H1 (cell line): ENCODE results near the gene DDX1. TPM values are rescaled to one million over a fixed set of nuclear protein-coding genes. Genes with fewer than 3 reads are reported as not detected.

Source experiments
- CTCF ChIA-PET: fragments of 300-600 bp; sonication (Branson Sonifier 250); formaldehyde crosslinking; loops from one replicate; lab custom pipeline; 2021; ENCODE audit not compliant: partially characterized antibody; lab: Charles Lee
- POLR2A ChIA-PET: fragments of 300-600 bp; sonication (Branson Sonifier 250); formaldehyde crosslinking; loops from one replicate; lab custom pipeline; 2021; ENCODE audit warnings: inconsistent platforms; ENCODE audit not compliant: partially characterized antibody; lab: Charles Lee
- DNase-seq, 2 experiments: peaks; one replicate each; pipeline versions ENCODE4 v3.0.0 to v3.0.0-alpha.2; 2010 to 2022; ENCODE audit warnings: low spot score in 2 of 2, low read depth in 1 of 2, mixed read lengths in 1 of 2
- FAIRE-seq: peaks from 2 replicates; lab custom pipeline; 2011; peaks lifted over from hg19 to GRCh38; lab: Jason Lieb, UNC
- H2AFZ ChIP-seq: 2 replicates; pipeline ENCODE4 v1.8.1; 2012; ENCODE audit warnings: low read length, inconsistent platforms
- H2AK5ac ChIP-seq: 2 replicates; pipeline ENCODE4 v1.6.1; 2013; ENCODE audit warnings: low read depth, low read length
- H2BK120ac ChIP-seq: replicated peaks from 2 replicates; pipeline ENCODE3; 2013; ENCODE audit warnings: low read depth, low read length, inconsistent platforms
- H2BK12ac ChIP-seq: 2 replicates; pipeline ENCODE4 v1.6.1; 2013; ENCODE audit warnings: low read depth, low read length
- H2BK15ac ChIP-seq: 2 replicates; pipeline ENCODE4 v1.6.1; 2013; ENCODE audit warnings: low read length
- H2BK20ac ChIP-seq: 2 replicates; pipeline ENCODE4 v1.6.1; 2013; ENCODE audit warnings: low read length
- H2BK5ac ChIP-seq: 2 replicates; pipeline ENCODE4 v1.6.1; 2013; ENCODE audit warnings: low read depth, low read length
- H3K14ac ChIP-seq: 2 replicates; pipeline ENCODE4 v1.6.1; 2013; ENCODE audit warnings: inconsistent platforms; ENCODE audit not compliant: insufficient read length
- H3K18ac ChIP-seq: 2 replicates; pipeline ENCODE4 v1.6.1; 2013; ENCODE audit warnings: low read length; ENCODE audit errors: extremely low read depth
- H3K23ac ChIP-seq: 2 replicates; pipeline ENCODE4 v1.6.1; 2013; ENCODE audit warnings: inconsistent platforms; ENCODE audit not compliant: insufficient read length
- H3K23me2 ChIP-seq: 2 replicates; pipeline ENCODE4 v1.6.1; 2013; ENCODE audit warnings: low read depth, low read length
- H3K27ac ChIP-seq: 2 replicates; pipeline ENCODE4 v1.6.1; 2011; ENCODE audit warnings: low read depth, low read length, inconsistent platforms
- H3K27me3 ChIP-seq, 4 experiments: replicated peaks in 1 of 4; 1 replicate in 1 of 4; 2 replicates in 3 of 4; pipeline versions ENCODE4 v1.6.1 to v1.8.1; 2011 to 2013; ENCODE audit warnings: low read length in 3 of 4, mild to moderate bottlenecking in 3 of 4, inconsistent platforms in 2 of 4, mixed read lengths in 2 of 4, moderate library complexity in 1 of 4; ENCODE audit not compliant: control insufficient read depth in 3 of 4, insufficient read depth in 3 of 4; ENCODE audit errors: extremely low read depth in 1 of 4
- H3K36me3 ChIP-seq, 4 experiments: 2 replicates each; pipeline versions ENCODE4 v1.6.1 to v1.8.1; 2011 to 2013; ENCODE audit warnings: mild to moderate bottlenecking in 4 of 4, low read length in 3 of 4, moderate library complexity in 2 of 4, control low read depth in 1 of 4, inconsistent platforms in 1 of 4; ENCODE audit not compliant: insufficient read depth in 4 of 4, control insufficient read depth in 2 of 4
- H3K4ac ChIP-seq: replicated peaks from 2 replicates; pipeline ENCODE3; 2013; ENCODE audit warnings: low read length, low read depth, mixed read lengths, inconsistent platforms; ENCODE audit not compliant: insufficient read length
- H3K4me1 ChIP-seq, 4 experiments: replicated peaks in 1 of 4; 1 replicate in 1 of 4; 2 replicates in 3 of 4; pipeline versions ENCODE4 v1.6.1 to v1.8.1; 2011 to 2013; ENCODE audit warnings: low read length in 3 of 4, inconsistent platforms in 2 of 4, mixed read lengths in 1 of 4; ENCODE audit not compliant: insufficient read depth in 4 of 4, control insufficient read depth in 3 of 4
- H3K4me2 ChIP-seq, 2 experiments: 2 replicates each; pipeline versions ENCODE4 v1.6.1 to v1.8.1; 2011 to 2013; ENCODE audit warnings: low read depth in 2 of 2, low read length in 2 of 2, control low read depth in 1 of 2, inconsistent platforms in 1 of 2, mild to moderate bottlenecking in 1 of 2; ENCODE audit not compliant: insufficient read depth in 1 of 2
- H3K4me3 ChIP-seq, 4 experiments: fragments of 200-600, 300-600 bp in 1 of 4; sonication (generic), shearing (Covaris generic), sonication (Bioruptor Twin) in 1 of 4; 2 replicates each; pipeline versions ENCODE4 v1.5.1 to v1.8.1; 2011 to 2016; ENCODE audit warnings: low read length in 4 of 4, low read depth in 3 of 4, control low read depth in 2 of 4, inconsistent platforms in 2 of 4, mild to moderate bottlenecking in 2 of 4, mixed read lengths in 1 of 4, moderate library complexity in 1 of 4; ENCODE audit not compliant: insufficient read depth in 2 of 4; ENCODE audit errors: extremely low read depth in 1 of 4
- H3K56ac ChIP-seq: replicated peaks from 2 replicates; pipeline ENCODE3; 2013; ENCODE audit warnings: low read depth, mild to moderate bottlenecking, mixed read lengths, low read length, inconsistent platforms; ENCODE audit not compliant: insufficient read length
- H3K79me1 ChIP-seq: 2 replicates; pipeline ENCODE4 v1.6.1; 2013; ENCODE audit warnings: low read depth, low read length, control low read depth
- H3K79me2 ChIP-seq, 2 experiments: 2 replicates each; pipeline versions ENCODE4 v1.6.1 to v1.8.1; 2012 to 2013; ENCODE audit warnings: low read length in 2 of 2, mild to moderate bottlenecking in 2 of 2, inconsistent platforms in 1 of 2; ENCODE audit not compliant: insufficient read depth in 2 of 2, control insufficient read depth in 1 of 2
- H3K9ac ChIP-seq, 4 experiments: replicated peaks in 1 of 4; 1 replicate in 1 of 4; 2 replicates in 3 of 4; pipeline versions ENCODE4 v1.6.1 to v1.8.1; 2011 to 2013; ENCODE audit warnings: low read depth in 3 of 4, low read length in 3 of 4, control low read depth in 2 of 4, mild to moderate bottlenecking in 2 of 4, moderate library complexity in 2 of 4, inconsistent platforms in 1 of 4; ENCODE audit errors: extremely low read depth in 1 of 4
- H3K9me3 ChIP-seq, 2 experiments: 2 replicates each; pipeline versions ENCODE4 v1.6.1 to v1.8.1; 2012 to 2013; ENCODE audit warnings: mild to moderate bottlenecking in 2 of 2, moderate library complexity in 2 of 2, control low read depth in 1 of 2, inconsistent platforms in 1 of 2, low read depth in 1 of 2, low read length in 1 of 2, mixed read lengths in 1 of 2; ENCODE audit not compliant: insufficient read depth in 2 of 2
- H4K20me1 ChIP-seq, 2 experiments: replicated peaks in 1 of 2; 2 replicates each; pipeline versions ENCODE3 to v1.8.1; 2011 to 2013; ENCODE audit warnings: inconsistent platforms in 2 of 2, low read length in 2 of 2, mild to moderate bottlenecking in 1 of 2; ENCODE audit not compliant: insufficient read depth in 2 of 2, control insufficient read depth in 1 of 2
- H4K5ac ChIP-seq: 2 replicates; pipeline ENCODE4 v1.6.1; 2013; ENCODE audit warnings: low read length, low read depth, mixed read lengths, inconsistent platforms; ENCODE audit not compliant: insufficient read length
- H4K8ac ChIP-seq: 2 replicates; pipeline ENCODE4 v1.8.0; 2013; ENCODE audit warnings: mild to moderate bottlenecking, moderate library complexity, low read length, inconsistent platforms; ENCODE audit not compliant: insufficient read depth; ENCODE audit errors: extremely low read depth
- H4K91ac ChIP-seq: replicated peaks from 2 replicates; pipeline ENCODE3; 2013; ENCODE audit warnings: low read length, mixed read lengths, inconsistent platforms; ENCODE audit not compliant: insufficient read length
- ASH2L ChIP-seq: fragments of 200-600, 300-600 bp; sonication (generic); IDR thresholded peaks from one replicate; pipeline ENCODE4 v1.7.1; 2017; ENCODE audit warnings: low read length
- MAX ChIP-seq: IDR thresholded peaks from 2 replicates; pipeline ENCODE4 v1.6.1; 2012; ENCODE audit warnings: inconsistent platforms
- WGBS, 2 experiments: shearing (Covaris generic) in 1 of 2; methylation state at CpG; one replicate each; pipeline versions ENCODE4 v1.1.6 to v1.1.7; 2013 to 2015; ENCODE audit warnings: low lambda C conversion rate in 2 of 2, mixed read lengths in 2 of 2, inconsistent platforms in 1 of 2, low coverage in 1 of 2, missing lambda C conversion rate in 1 of 2; ENCODE audit not compliant: insufficient replicate concordance in 2 of 2, insufficient coverage in 1 of 2, insufficient read length in 1 of 2; ENCODE audit errors: extremely low coverage in 1 of 2, missing lambda C conversion rate in 1 of 2; 5-methylcytosine and 5-hydroxymethylcytosine counted together
- polyA plus RNA-seq, 7 experiments: library from polyadenylated mRNA; depleted of rRNA in 3 of 7; stranded (reverse) in 5 of 7; unstranded in 2 of 7; fragments of >200 nt in 5 of 7; fragments of 200-250 nt in 2 of 7; gene quantifications; 1 replicate in 5 of 7; 2 replicates in 1 of 7; 4 replicates in 1 of 7; pipeline versions ENCODE4 v1.2.1 to v1.2.3, GENCODE V29; 2011 to 2013; ENCODE audit warnings: missing spikeins in 2 of 7, mixed read lengths in 2 of 7
- total RNA-seq: library from RNA; stranded (reverse); fragmentation: NEBNext Ultra II Directional; extraction: Animal tissue kit (Norgen Biotek cat#: 25700); gene quantifications from 2 replicates; pipeline ENCODE4 v1.2.1, GENCODE V29; 2021

Gene DDX1
- total and polyA plus RNA-seq, 2 of the 8 experiments (the other 6 are each of a cell fraction or from before 2014, with no cell fraction given): 51.1 to 161 TPM

- Histone ChIP-seq H4K5ac (no peak overlapping the region), H3K36me3 (no peaks in the 10 kb centered on the region), H3K9ac (peak overlapping the region; percentile 9 to 92 (median 60)), H2BK20ac (no peak overlapping the region), H3K4me1 (peaks cover 0 to 4% (median 0%) of the 10 kb centered on the region in 4 experiments; a peak in 1 of 7 replicates), H3K27me3 (no peaks in the 10 kb centered on the region), H3K79me1 (no peaks in the 10 kb centered on the region), H3K56ac (no peak overlapping the region), H3K4me2 (peak overlapping the region; percentile 94 to 99), H2BK5ac (peak overlapping the region; percentile 55; the same call in 1 of the 2 replicates), H3K23me2 (peaks cover 6% of the 10 kb centered on the region), H3K27ac (no peak overlapping the region), H3K79me2 (peaks cover 0 to 19% of the 10 kb centered on the region in 2 experiments; a peak in 2 of 4 replicates), H2AFZ (peak overlapping the region; percentile 99), H4K8ac (peak overlapping the region; percentile 62; the same call in 1 of the 2 replicates), H3K23ac (no peak overlapping the region), H3K4ac (no peak overlapping the region), H4K20me1 (no peaks in the 10 kb centered on the region), H4K91ac (no peak overlapping the region), H2BK12ac (no peak overlapping the region), H3K9me3 (no peaks in the 10 kb centered on the region), H3K18ac (no peak overlapping the region), H2BK15ac (no peak overlapping the region), H3K4me3 (peak overlapping the region; percentile 88 to 98 (median 96)), H2BK120ac (no peak overlapping the region), H2AK5ac (no peak overlapping the region), H3K14ac (no peak overlapping the region)
- POLR2A ChIA-PET: interaction anchor here (1.1 to 1.6 kb wide), 2 partner anchors 17 to 25 kb away, joined by 3 to 7 read pairs; no protein-coding TSS in a partner anchor
- WGBS, 2 experiments: 9% methylated on average over 27 of the region's 32 CpGs; no CpG with 5 or more reads in 1 of the 2 experiments
- peak in 1 of 2 experiments; percentile 46 for DNase-seq
- CTCF ChIA-PET: interaction anchor here (1.1 to 4.4 kb wide), 2 partner anchors 14 to 28 kb away, joined by 3 to 18 read pairs; no protein-coding TSS in a partner anchor
- no peak for FAIRE-seq
- TF ChIP-seq ASH2L: peak; percentile 55
- no peak for TF ChIP-seq MAX
Observed at GRCh38 chr2:15560140-15560987, 31.3 kb upstream of the DDX1 start.
